Calu3 (cell line): ENCODE results near the gene NR5A2. TPM values are rescaled to one million over a fixed set of nuclear protein-coding genes. Genes with fewer than 3 reads are reported as not detected.

Experiments
- BruUV-seq: library from RNA; stranded (reverse); fragments of 400-500 nt; replicated peaks from 2 replicates; lab custom pipeline; 2021; lab: Mats Ljungman, UMichigan
- CTCF ChIA-PET: fragments of 300-600 bp; sonication (Branson Sonifier 250); formaldehyde crosslinking; loops from one replicate; lab custom pipeline; 2022; ENCODE audit warnings: antibody characterized with exemption; lab: Charles Lee
- DNase-seq: peaks from one replicate; pipeline ENCODE4 v3.0.0; 2022
- H3K27ac Mint-ChIP-seq: one replicate; pipeline ENCODE4 v1.8.0; 2022; ENCODE audit warnings: mixed read lengths; ENCODE audit not compliant: unreplicated experiment
- H3K27me3 Mint-ChIP-seq: one replicate; pipeline ENCODE4 v1.8.0; 2022; ENCODE audit warnings: mixed read lengths; ENCODE audit not compliant: unreplicated experiment
- H3K36me3 Mint-ChIP-seq: one replicate; pipeline ENCODE4 v1.8.0; 2022; ENCODE audit warnings: mild to moderate bottlenecking, moderate library complexity, mixed read lengths; ENCODE audit not compliant: insufficient read depth, unreplicated experiment
- H3K4me1 Mint-ChIP-seq: one replicate; pipeline ENCODE4 v1.8.0; 2022; ENCODE audit warnings: mild to moderate bottlenecking, low read depth, mixed read lengths; ENCODE audit not compliant: unreplicated experiment
- H3K4me3 Mint-ChIP-seq: one replicate; pipeline ENCODE4 v1.8.0; 2022; ENCODE audit warnings: mild to moderate bottlenecking, low read depth, moderate library complexity, mixed read lengths; ENCODE audit not compliant: unreplicated experiment
- H3K9me3 Mint-ChIP-seq: one replicate; pipeline ENCODE4 v1.8.0; 2022; ENCODE audit warnings: low read depth, mixed read lengths; ENCODE audit not compliant: unreplicated experiment
- intact Hi-C: fragments of 100-400 bp; cut with micrococcal nuclease; formaldehyde crosslinking; loops from one replicate; pipeline ENCODE4 v1.10.0; 2022; ENCODE audit not compliant: unreplicated experiment
- total RNA-seq: library from RNA; stranded (reverse); gene quantifications from 2 replicates; pipeline ENCODE4 v1.2.3, GENCODE V29; 2022
- TF ChIP-seq, protein P1 (sequence below): fragments of 200-600 bp; IDR thresholded peaks from one replicate; pipeline ENCODE4 v1.8.0; 2022; ENCODE audit warnings: antibody characterized with exemption; ENCODE audit not compliant: unreplicated experiment

The NR5A2 gene
- total RNA-seq, 1 experiment from 2014 or later = 6.9 TPM

DNA sequence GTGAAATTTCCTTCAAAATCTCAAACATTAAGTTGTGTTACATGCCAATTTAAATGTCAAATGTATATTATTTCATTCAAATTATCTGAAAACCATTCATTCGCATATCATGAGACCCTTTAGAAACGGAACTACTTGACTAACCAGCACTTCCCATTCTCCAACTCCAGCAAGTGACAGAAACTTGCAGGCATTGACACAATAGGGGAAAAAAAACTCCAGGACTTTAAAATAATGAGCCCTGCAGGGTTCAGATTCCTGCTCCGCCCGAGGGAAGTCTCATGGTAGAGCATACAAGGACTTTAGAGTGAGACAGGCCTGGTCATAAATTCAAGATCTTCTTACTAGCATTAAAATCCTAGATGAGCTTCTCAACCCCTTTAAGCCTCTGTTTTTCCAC is 138.9 kb downstream of the NR5A2 start:
- Mint-ChIP-seq H3K4me3 (no peak overlapping the region), H3K27ac (no peak overlapping the region), H3K4me1 (peaks cover 14% of the 10 kb centered on the region), H3K27me3 (no peaks in the 10 kb centered on the region), H3K36me3 (no peaks in the 10 kb centered on the region), H3K9me3 (no peaks in the 10 kb centered on the region)
- intact Hi-C loops = no loop called here
- CTCF ChIA-PET = no interaction called here
- TF ChIP-seq, protein P1, sequence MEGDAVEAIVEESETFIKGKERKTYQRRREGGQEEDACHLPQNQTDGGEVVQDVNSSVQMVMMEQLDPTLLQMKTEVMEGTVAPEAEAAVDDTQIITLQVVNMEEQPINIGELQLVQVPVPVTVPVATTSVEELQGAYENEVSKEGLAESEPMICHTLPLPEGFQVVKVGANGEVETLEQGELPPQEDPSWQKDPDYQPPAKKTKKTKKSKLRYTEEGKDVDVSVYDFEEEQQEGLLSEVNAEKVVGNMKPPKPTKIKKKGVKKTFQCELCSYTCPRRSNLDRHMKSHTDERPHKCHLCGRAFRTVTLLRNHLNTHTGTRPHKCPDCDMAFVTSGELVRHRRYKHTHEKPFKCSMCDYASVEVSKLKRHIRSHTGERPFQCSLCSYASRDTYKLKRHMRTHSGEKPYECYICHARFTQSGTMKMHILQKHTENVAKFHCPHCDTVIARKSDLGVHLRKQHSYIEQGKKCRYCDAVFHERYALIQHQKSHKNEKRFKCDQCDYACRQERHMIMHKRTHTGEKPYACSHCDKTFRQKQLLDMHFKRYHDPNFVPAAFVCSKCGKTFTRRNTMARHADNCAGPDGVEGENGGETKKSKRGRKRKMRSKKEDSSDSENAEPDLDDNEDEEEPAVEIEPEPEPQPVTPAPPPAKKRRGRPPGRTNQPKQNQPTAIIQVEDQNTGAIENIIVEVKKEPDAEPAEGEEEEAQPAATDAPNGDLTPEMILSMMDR = no peak
- no TSS peak for BruUV-seq
- no peak for DNase-seq

DNA sequence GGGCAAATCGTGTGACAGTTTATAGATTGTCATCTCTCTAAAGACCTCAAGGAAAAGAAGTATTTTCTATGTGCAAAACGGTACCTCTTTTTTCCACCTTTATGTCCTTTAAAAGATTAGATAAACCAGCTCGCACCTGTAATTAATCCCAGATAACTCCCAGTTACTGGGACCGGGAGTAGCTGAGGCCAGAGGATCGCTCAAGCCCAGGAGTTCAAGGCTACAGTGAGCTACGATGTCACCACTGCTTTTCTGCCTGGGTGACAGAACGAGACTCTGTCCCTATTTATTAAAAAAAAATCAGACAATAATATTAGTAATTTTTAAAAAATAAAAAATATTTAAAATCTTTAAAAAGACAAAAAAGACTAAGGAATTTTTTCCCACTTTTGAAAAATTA is 141.4 kb downstream of the NR5A2 start:
- CTCF ChIA-PET = interaction anchor here (0.8 kb wide), 1 partner anchor 50 kb away, joined by 10 read pairs; no protein-coding TSS in a partner anchor
- Mint-ChIP-seq H3K27ac (no peak overlapping the region), H3K27me3 (no peaks in the 10 kb centered on the region), H3K36me3 (no peaks in the 10 kb centered on the region), H3K4me3 (no peak overlapping the region), H3K9me3 (no peaks in the 10 kb centered on the region), H3K4me1 (no peaks in the 10 kb centered on the region)
- TF ChIP-seq, protein P1 = no peak
- intact Hi-C loops = no loop called here
- BruUV-seq = no TSS peak
- no peak for DNase-seq

DNA sequence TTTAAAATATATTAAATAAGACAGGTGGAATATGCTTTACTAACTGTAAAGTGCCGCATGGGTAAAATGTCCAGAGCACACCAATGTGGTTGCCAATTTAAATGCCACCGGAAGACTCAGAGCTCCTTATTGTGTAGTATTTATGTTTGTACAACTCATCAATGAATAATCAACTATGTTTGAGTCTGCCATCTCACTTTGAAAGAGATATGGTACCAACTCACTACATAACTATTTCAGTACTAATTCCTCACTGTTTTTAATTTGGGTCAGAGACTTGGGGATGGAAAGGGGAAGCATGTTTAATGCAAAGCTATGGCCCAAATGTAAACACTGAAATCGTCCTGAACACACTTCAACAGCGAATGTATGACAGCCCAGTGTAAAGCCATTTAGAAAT is 144.8 kb downstream of the NR5A2 start:
- Mint-ChIP-seq H3K27ac (no peak overlapping the region), H3K4me3 (no peak overlapping the region), H3K9me3 (no peaks in the 10 kb centered on the region), H3K4me1 (no peaks in the 10 kb centered on the region), H3K27me3 (no peaks in the 10 kb centered on the region), H3K36me3 (no peaks in the 10 kb centered on the region)
- no TSS peak for BruUV-seq
- no peak for DNase-seq
- intact Hi-C loops = no loop called here
- CTCF ChIA-PET = interaction anchor here (1.2 kb wide), 1 partner anchor 218 kb away, joined by 5 read pairs; no protein-coding TSS in a partner anchor
- TF ChIP-seq, protein P1 = no peak

DNA sequence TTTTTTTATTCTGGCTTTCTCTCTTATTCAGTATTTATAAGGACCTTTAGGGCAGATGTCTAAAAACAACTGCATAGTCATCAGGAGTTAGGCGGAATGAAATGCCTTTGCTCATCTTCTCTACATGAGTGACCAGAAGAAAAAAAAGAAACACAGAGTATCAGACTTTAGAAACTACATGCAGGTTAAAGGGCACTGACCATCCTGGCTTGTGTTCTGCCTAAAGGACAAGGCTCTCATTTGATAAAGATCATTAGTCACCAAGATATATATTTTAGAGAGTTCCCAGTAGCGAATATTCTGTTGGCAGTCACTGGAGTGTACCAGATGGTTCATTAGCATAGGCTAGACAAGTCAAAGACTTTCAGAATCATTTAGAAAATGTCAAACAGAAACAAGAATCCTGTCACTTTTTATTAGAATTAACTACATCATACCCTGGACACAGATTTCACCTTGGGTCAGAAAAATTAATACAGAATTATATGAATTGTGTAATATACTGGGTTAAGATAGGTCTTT is 145.6 kb downstream of the NR5A2 start:
- H3K27ac Mint-ChIP-seq = no peak overlapping the region
- no peaks in the 10 kb centered on the region for H3K36me3 Mint-ChIP-seq
- H3K4me3 Mint-ChIP-seq = no peak overlapping the region
- CTCF ChIA-PET = no interaction called here
- BruUV-seq = no TSS peak
- H3K4me1 Mint-ChIP-seq = no peaks in the 10 kb centered on the region
- H3K9me3 Mint-ChIP-seq = no peaks in the 10 kb centered on the region
- TF ChIP-seq, protein P1 = no peak
- H3K27me3 Mint-ChIP-seq = no peaks in the 10 kb centered on the region
- DNase-seq = no peak
- intact Hi-C loops = no loop called here
